AG04450 (cell line): ENCODE measurements around the gene AGXT2. TPM values are rescaled to one million over a fixed set of nuclear protein-coding genes. Genes with fewer than 3 reads are reported as not detected.
A peak's percentile ranks its signal among the peaks of the same experiment; 100 is the strongest.

Experiments
- CTCF ChIA-PET: fragments of 300-600, 350-600 bp; formaldehyde crosslinking; extraction: SDS; loops from one replicate; lab custom pipeline; 2022; ENCODE audit warnings: antibody characterized with exemption, inconsistent platforms; lab: Charles Lee
- POLR2A ChIA-PET: fragments of 350-600 bp; formaldehyde crosslinking; extraction: SDS; loops from one replicate; lab custom pipeline; 2021; ENCODE audit warnings: antibody characterized with exemption, inconsistent platforms; lab: Yijun Ruan, JAX
- DNase-seq: peaks from one replicate; pipeline ENCODE4 v3.0.0-alpha.2; 2011; ENCODE audit warnings: low read depth, low spot score
- H3K27ac ChIP-seq: one replicate; pipeline ENCODE4 v1.5.1; 2012; ENCODE audit warnings: low read depth, low read length, control low read depth
- H3K27me3 ChIP-seq: one replicate; pipeline ENCODE4 v1.6.0; 2012; ENCODE audit warnings: low read length; ENCODE audit not compliant: control insufficient read depth, insufficient read depth
- H3K4me3 ChIP-seq: 2 replicates; pipeline ENCODE4 v1.5.1; 2011; ENCODE audit warnings: mild to moderate bottlenecking, low read depth, low read length, control low read depth
- H3K9me3 ChIP-seq: 2 replicates; pipeline ENCODE4 v1.5.1; 2012; ENCODE audit warnings: low read length; ENCODE audit not compliant: control insufficient read depth, insufficient read depth
- polyA plus RNA-seq: library from polyadenylated mRNA; depleted of rRNA; stranded (reverse); fragments of >200 nt; gene quantifications from 2 replicates; pipeline ENCODE4 v1.2.3, GENCODE V29; 2011
- TF ChIP-seq, protein P1 (sequence below): IDR thresholded peaks from 2 replicates; pipeline ENCODE4 v1.5.1; 2011; ENCODE audit warnings: low read depth, low read length, control low read depth, inconsistent platforms

AGXT2 gene
- polyA plus RNA-seq, 1 experiment: not detected

DNA sequence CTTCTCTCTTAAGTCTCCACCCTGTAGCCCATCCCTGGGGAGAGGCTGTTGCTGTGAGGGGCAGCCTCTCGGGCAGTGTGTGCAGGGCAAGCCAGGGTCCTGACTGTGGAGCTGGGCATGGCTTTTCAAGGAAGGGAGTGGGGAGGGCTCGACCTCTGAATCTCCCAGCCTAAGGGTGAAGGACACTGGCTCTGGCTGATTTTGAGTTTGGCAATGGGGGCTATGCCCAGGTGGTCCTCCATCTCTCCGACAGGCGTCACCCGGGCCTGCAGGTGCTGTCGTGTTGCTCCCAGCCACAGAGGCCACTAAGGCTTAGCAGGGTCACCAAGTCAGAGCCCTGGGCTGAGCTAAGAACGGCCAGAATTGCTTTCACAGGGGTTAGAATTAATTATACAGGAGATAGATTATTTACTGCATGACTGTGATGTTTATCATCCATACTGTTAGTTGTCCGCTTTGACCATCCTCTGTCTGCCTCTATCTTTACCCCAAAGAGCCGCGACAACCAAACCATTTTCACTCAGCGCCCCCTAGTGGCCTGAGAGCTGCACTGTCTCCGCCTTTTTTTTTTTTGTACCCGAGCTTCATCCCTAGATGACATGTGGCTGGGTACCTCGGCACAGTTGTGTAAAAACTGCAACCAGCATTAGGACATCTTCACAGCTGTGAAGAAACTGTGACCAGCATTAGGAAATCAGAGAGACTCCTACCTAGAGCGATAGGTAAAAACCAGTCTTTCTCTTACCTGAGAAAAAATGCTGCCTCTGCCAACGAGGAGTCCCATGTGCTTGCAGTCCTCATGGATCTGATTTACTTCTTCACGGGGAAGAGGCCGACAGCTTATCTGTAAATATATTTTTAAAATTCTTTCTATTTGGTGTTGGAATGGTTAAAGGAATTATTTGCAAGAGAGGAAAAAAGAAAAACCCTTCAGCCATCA, 44.5 kb downstream of the AGXT2 start:
- H3K4me3 ChIP-seq: no peak overlapping the region
- ChIA-PET POLR2A (no interaction called here), CTCF (interaction anchor here (0.6 to 5.2 kb wide), 36 partner anchors 9 to 528 kb away, joined by 3 to 76 read pairs (median 4); partner anchors contain the start of gene DNAJC21)
- no peak overlapping the region for H3K27ac ChIP-seq
- TF ChIP-seq, protein P1, sequence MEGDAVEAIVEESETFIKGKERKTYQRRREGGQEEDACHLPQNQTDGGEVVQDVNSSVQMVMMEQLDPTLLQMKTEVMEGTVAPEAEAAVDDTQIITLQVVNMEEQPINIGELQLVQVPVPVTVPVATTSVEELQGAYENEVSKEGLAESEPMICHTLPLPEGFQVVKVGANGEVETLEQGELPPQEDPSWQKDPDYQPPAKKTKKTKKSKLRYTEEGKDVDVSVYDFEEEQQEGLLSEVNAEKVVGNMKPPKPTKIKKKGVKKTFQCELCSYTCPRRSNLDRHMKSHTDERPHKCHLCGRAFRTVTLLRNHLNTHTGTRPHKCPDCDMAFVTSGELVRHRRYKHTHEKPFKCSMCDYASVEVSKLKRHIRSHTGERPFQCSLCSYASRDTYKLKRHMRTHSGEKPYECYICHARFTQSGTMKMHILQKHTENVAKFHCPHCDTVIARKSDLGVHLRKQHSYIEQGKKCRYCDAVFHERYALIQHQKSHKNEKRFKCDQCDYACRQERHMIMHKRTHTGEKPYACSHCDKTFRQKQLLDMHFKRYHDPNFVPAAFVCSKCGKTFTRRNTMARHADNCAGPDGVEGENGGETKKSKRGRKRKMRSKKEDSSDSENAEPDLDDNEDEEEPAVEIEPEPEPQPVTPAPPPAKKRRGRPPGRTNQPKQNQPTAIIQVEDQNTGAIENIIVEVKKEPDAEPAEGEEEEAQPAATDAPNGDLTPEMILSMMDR: peak; percentile 89
- no peaks in the 10 kb centered on the region for H3K9me3 ChIP-seq
- H3K27me3 ChIP-seq: peaks cover 12% of the 10 kb centered on the region
- no peak for DNase-seq

DNA sequence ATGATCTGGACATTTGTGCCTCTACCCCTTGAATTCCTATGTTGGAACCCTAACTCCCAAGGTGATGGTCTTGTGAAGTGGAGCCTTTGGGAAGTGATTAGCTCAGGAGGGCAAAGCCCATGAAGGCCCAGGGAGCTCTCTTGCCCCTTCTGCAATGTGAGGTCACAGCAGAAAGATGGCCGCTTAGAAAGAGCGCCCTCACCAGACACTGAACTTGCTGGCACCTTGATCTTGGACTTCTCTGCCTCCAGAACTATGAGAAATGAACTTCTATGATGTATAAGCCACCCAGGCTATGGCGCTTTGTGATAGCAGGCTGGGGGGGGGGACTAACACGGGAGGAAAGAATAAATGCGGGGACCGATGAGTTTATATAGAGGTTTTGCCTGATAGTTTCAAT, 45.3 kb downstream of the AGXT2 start:
- ChIA-PET CTCF (interaction anchor here (0.6 to 5.2 kb wide), 12 partner anchors 8 to 527 kb away, joined by 3 to 76 read pairs (median 6); partner anchors contain the start of gene DNAJC21), POLR2A (no interaction called here)
- DNase-seq: no peak
- peaks cover 12% of the 10 kb centered on the region for H3K27me3 ChIP-seq
- H3K9me3 ChIP-seq: no peaks in the 10 kb centered on the region
- H3K4me3 ChIP-seq: no peak overlapping the region
- no peak overlapping the region for H3K27ac ChIP-seq
- TF ChIP-seq, protein P1: no peak

DNA sequence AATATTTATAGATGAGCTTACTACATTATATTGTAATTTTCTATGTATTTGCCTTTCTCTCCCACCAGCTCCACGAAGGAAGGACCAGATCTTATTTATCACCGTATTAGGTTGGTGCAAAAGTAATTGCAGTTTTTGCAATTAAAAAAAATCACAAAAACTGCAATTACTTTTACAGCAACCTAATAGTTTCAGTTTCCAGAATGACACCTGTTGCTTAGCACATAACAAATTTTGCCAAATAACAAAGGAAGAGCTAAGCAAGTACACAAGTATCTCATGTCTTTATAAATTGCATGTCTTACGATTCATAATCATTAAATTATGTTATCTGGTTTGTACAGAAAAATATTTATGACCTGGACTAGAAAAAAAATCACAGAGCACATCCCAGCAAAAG, 45.9 kb downstream of the AGXT2 start:
- H3K4me3 ChIP-seq: no peak overlapping the region
- CTCF ChIA-PET: interaction anchor here (0.6 to 5.2 kb wide), 8 partner anchors 8 to 527 kb away, joined by 3 to 76 read pairs (median 4); no protein-coding TSS in a partner anchor
- H3K27me3 ChIP-seq: peaks cover 12% of the 10 kb centered on the region
- H3K27ac ChIP-seq: no peak overlapping the region
- no peaks in the 10 kb centered on the region for H3K9me3 ChIP-seq
- TF ChIP-seq, protein P1: no peak
- POLR2A ChIA-PET: no interaction called here
- no peak for DNase-seq

DNA sequence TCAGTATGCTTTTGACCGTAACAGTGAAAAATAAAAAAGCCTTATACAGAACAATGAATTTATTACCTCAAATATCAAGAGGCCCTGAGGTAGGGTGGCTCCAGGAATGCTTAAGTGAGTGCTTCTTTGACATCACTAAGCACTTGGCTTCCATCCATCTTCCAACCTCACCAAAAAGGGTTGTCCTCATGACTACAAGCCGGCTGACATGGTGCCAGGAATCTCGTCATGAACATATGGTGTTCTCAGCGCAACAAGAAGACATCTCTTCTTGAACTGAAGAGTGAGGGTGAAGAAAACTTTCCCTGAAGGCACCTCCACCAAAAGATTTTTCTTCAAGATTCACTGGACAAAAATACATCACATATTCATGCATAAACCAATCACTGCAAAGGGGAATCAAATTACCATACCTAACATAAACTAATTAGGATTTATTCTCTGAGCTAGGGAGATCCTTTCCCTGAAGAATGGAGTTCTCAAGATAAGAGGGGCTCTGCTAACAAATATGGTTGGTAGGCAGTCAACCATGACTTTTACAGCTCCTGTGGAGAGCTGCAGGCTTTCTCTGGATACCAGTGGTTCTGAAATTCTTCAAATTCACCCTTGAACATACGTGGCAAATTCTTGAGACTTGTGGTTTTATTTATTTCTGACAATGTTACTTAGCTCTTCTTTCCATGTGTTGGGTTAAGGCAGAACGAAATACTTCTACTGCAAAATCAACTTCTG, 49.5 kb downstream of the AGXT2 start:
- Histone ChIP-seq H3K4me3 (no peak overlapping the region), H3K27ac (no peak overlapping the region), H3K9me3 (no peaks in the 10 kb centered on the region), H3K27me3 (peaks cover 10% of the 10 kb centered on the region)
- ChIA-PET POLR2A (no interaction called here), CTCF (no interaction called here)
- TF ChIP-seq, protein P1: no peak
- no peak for DNase-seq
